Body of pancreas (tissue), 4 donors: ENCODE data around the gene IL1A.

Experiments used
- CTCF ChIP-seq, 7 experiments: fragments of 450-650 bp in 4 of 7; fragments of 200-600 bp in 3 of 7; sonication (generic) in 3 of 7; IDR thresholded peaks; one replicate each; pipeline ENCODE4 v1.5.1; 2016 to 2019; ENCODE audit warnings: antibody characterized with exemption in 7 of 7
- POLR2A ChIP-seq, 3 donors: fragments of 450-650 bp; IDR thresholded peaks; one replicate each; pipeline ENCODE4 v1.6.1; 2016; ENCODE audit warnings: antibody characterized with exemption in 3 of 3, mild to moderate bottlenecking in 2 of 3

DNA sequence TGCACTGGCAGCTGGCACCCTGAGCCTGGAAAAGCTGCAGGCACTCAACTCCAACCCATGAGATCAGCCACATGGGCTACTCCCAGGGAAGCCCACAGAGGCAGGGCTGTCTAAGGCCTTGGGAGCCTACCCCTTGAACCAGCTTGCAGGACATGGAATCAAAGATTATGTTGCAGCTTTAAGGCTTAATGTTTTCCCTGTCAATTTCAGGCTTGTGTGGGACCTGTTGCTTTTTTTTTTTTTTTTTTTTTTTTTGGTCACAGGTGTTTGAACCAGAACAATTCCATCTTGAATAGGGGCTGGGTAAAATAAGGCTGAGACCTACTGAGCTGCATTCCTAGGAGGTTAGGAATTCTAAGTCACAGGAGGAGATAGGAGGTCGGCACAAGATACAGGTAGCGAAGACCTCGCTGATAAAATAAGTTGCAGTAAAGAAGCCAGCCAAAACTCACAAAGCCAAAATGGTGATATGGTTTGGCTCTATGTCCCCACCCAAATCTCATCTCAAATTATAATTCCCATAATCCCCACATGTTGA is 7.5 kb upstream of the IL1A start:
- TF ChIP-seq CTCF (IDR thresholded peaks at IDR 0.05) (no peak), POLR2A (IDR thresholded peaks at IDR 0.05) (no peak)
